Panc1 (cell line): ENCODE data around the gene KEL.

Experiments used
- CTCF ChIP-seq: fragments of 450-650 bp; IDR thresholded peaks from 2 replicates; pipeline ENCODE4 v1.5.1; 2017; ENCODE audit warnings: mild to moderate bottlenecking
- POLR2AphosphoS5 ChIP-seq: IDR thresholded peaks from 2 replicates; pipeline ENCODE4 v1.6.1; 2012; ENCODE audit warnings: mild to moderate bottlenecking, low read depth, low read length, moderate library complexity
- REST ChIP-seq, 2 experiments: IDR thresholded peaks; 2 replicates each; pipeline ENCODE4 v1.6.1; 2011 to 2012; ENCODE audit warnings: low read depth in 2 of 2, control low read depth in 1 of 2, low read length in 1 of 2, mild to moderate bottlenecking in 1 of 2, moderate library complexity in 1 of 2; ENCODE audit not compliant: insufficient read depth in 1 of 2

- no peak for TF ChIP-seq POLR2AphosphoS5
- TF ChIP-seq CTCF: no peak
- TF ChIP-seq REST (IDR thresholded peaks at IDR 0.05; ENCODE audit: insufficient read depth in 1 of 2, low read depth in 2 of 2, low read length in 1 of 2): no peak
Measured at GRCh38 chr7:142894985-142895593, 67.1 kb downstream of the KEL start.
